ENCODE measurements around the gene RELN. TPM values are rescaled to one million over a fixed set of nuclear protein-coding genes. Genes with fewer than 3 reads are reported as not detected.

The RELN gene
- total RNA-seq, 1 experiment from 2014 or later: 0.20 TPM

DNA sequence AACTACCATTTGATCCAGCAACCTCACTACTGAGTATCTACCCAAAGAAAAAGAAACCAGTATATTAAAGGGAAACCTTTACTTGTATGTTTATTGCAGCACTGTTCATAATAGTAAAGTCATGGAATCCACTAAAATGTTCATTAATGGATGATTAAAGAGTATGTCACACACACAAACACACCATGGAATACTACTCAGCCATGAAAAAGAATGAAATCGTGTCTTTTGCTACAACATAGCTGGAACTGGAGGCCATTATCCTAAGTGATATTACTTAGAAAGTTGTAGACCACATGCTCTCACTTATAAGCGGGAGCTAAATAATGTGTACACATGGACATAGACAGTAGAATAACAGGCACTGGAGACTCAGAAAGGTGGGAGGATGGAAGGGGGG, 340.4 kb downstream of the RELN start:
- CTCF ChIA-PET: no interaction called here
- Mint-ChIP-seq H3K9me3 (peaks cover 37% of the 10 kb centered on the region), H3K36me3 (no peaks in the 10 kb centered on the region; the same call in 1 of the 2 replicates), H3K27me3 (ENCODE audit: low read depth) (no peaks in the 10 kb centered on the region), H3K4me3 (no peak overlapping the region), H3K4me1 (peaks cover 12% of the 10 kb centered on the region), H3K27ac (no peak overlapping the region)
- POLR2A ChIA-PET: no interaction called here
- DNase-seq (ENCODE audit: low spot score): no peak
- TF ChIP-seq CBFB (CRISPR knock-in tag; IDR thresholded peaks at IDR 0.05; ENCODE audit: low read depth) (no peak), ELF4 (CRISPR knock-in tag; IDR thresholded peaks at IDR 0.05; ENCODE audit: low read depth) (no peak)
- ATAC-seq: no peak

DNA sequence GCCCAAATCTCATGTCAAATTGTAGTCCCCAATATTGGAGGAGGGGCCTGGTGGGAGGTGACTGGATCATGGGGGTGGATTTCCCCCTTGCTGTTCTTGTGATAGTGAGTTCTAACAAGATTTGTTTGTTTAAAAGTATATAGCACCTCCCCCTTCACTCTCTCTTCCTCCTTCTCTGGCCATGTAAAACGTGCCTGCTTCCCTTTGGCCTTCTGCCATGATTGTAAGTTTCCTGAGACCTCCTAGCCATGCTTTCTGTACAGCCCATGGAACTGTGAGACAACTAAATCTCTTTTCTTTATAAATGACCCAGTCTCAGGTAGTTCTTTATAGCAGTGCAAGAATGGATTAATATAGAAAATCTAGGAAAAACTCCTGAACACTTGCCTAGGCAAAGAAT, 341.3 kb downstream of the RELN start:
- Mint-ChIP-seq H3K27ac (no peak overlapping the region), H3K27me3 (ENCODE audit: low read depth) (no peaks in the 10 kb centered on the region), H3K36me3 (no peaks in the 10 kb centered on the region; the same call in 1 of the 2 replicates), H3K4me1 (peaks cover 12% of the 10 kb centered on the region), H3K9me3 (peaks cover 41% of the 10 kb centered on the region), H3K4me3 (no peak overlapping the region)
- ATAC-seq (no peak), DNase-seq (ENCODE audit: low spot score) (no peak)
- CTCF ChIA-PET: no interaction called here
- POLR2A ChIA-PET: no interaction called here
- TF ChIP-seq ZSCAN18 (CRISPR knock-in tag; IDR thresholded peaks at IDR 0.05): no peak
- TF ChIP-seq, protein P1, sequence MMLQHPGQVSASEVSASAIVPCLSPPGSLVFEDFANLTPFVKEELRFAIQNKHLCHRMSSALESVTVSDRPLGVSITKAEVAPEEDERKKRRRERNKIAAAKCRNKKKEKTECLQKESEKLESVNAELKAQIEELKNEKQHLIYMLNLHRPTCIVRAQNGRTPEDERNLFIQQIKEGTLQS (CRISPR knock-in tag; conservative IDR thresholded peaks at IDR 0.05): no peak
- TF ChIP-seq ZNF423 (CRISPR knock-in tag; IDR thresholded peaks at IDR 0.05): no peak
- no peak for TF ChIP-seq TEAD1 (CRISPR knock-in tag; IDR thresholded peaks at IDR 0.05)
- no peak for TF ChIP-seq NFATC4 (CRISPR knock-in tag; IDR thresholded peaks at IDR 0.05)

DNA sequence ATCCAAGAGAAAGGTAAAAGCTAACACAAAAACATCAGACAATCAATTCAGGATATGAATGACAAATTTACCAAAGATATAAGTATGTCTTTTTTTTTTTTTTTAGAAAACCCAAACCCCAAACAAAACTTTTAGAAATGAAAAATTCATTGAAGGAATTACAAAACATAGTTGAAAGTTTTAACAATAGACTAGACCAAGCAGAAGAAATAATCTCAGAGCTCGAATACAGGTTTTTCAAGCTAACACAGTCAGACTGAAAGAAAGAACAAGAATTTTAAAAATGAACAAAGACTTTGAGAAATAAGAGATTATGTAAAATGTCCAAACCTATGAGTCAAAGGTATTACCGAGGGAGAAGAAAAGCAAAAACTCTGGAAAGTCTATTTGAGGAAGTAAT, 345.1 kb downstream of the RELN start:
- Mint-ChIP-seq H3K27me3 (ENCODE audit: low read depth) (no peaks in the 10 kb centered on the region), H3K4me1 (no peaks in the 10 kb centered on the region), H3K9me3 (peaks cover 42% of the 10 kb centered on the region), H3K4me3 (no peak overlapping the region), H3K36me3 (no peaks in the 10 kb centered on the region; the same call in 1 of the 2 replicates), H3K27ac (no peak overlapping the region)
- DNase-seq (ENCODE audit: low spot score) (no peak), ATAC-seq (no peak)
- CTCF ChIA-PET: no interaction called here
- POLR2A ChIA-PET: no interaction called here
- no peak for TF ChIP-seq MXD4 (CRISPR knock-in tag; IDR thresholded peaks at IDR 0.05; ENCODE audit: borderline replicate concordance)
- TF ChIP-seq SMAD3 (CRISPR knock-in tag; IDR thresholded peaks at IDR 0.05; ENCODE audit: borderline replicate concordance): no peak
- TF ChIP-seq ZNF219 (CRISPR knock-in tag; IDR thresholded peaks at IDR 0.05; ENCODE audit: borderline replicate concordance): no peak
- no peak for TF ChIP-seq ZBTB21 (CRISPR knock-in tag; IDR thresholded peaks at IDR 0.05; ENCODE audit: borderline replicate concordance)
- TF ChIP-seq TEAD1 (CRISPR knock-in tag; IDR thresholded peaks at IDR 0.05): no peak
- no peak for TF ChIP-seq GRHL2 (CRISPR knock-in tag; IDR thresholded peaks at IDR 0.05; ENCODE audit: insufficient replicate concordance, severe bottlenecking)
- no peak for TF ChIP-seq USF2 (CRISPR knock-in tag; IDR thresholded peaks at IDR 0.05)
- TF ChIP-seq FOXK1 (CRISPR knock-in tag; IDR thresholded peaks at IDR 0.05): no peak
- TF ChIP-seq CREB1 (CRISPR knock-in tag; IDR thresholded peaks at IDR 0.05): no peak
- TF ChIP-seq, protein P2, sequence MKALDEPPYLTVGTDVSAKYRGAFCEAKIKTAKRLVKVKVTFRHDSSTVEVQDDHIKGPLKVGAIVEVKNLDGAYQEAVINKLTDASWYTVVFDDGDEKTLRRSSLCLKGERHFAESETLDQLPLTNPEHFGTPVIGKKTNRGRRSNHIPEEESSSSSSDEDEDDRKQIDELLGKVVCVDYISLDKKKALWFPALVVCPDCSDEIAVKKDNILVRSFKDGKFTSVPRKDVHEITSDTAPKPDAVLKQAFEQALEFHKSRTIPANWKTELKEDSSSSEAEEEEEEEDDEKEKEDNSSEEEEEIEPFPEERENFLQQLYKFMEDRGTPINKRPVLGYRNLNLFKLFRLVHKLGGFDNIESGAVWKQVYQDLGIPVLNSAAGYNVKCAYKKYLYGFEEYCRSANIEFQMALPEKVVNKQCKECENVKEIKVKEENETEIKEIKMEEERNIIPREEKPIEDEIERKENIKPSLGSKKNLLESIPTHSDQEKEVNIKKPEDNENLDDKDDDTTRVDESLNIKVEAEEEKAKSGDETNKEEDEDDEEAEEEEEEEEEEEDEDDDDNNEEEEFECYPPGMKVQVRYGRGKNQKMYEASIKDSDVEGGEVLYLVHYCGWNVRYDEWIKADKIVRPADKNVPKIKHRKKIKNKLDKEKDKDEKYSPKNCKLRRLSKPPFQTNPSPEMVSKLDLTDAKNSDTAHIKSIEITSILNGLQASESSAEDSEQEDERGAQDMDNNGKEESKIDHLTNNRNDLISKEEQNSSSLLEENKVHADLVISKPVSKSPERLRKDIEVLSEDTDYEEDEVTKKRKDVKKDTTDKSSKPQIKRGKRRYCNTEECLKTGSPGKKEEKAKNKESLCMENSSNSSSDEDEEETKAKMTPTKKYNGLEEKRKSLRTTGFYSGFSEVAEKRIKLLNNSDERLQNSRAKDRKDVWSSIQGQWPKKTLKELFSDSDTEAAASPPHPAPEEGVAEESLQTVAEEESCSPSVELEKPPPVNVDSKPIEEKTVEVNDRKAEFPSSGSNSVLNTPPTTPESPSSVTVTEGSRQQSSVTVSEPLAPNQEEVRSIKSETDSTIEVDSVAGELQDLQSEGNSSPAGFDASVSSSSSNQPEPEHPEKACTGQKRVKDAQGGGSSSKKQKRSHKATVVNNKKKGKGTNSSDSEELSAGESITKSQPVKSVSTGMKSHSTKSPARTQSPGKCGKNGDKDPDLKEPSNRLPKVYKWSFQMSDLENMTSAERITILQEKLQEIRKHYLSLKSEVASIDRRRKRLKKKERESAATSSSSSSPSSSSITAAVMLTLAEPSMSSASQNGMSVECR (CRISPR knock-in tag; IDR thresholded peaks at IDR 0.05; ENCODE audit: borderline replicate concordance): no peak
- TF ChIP-seq, protein P3, sequence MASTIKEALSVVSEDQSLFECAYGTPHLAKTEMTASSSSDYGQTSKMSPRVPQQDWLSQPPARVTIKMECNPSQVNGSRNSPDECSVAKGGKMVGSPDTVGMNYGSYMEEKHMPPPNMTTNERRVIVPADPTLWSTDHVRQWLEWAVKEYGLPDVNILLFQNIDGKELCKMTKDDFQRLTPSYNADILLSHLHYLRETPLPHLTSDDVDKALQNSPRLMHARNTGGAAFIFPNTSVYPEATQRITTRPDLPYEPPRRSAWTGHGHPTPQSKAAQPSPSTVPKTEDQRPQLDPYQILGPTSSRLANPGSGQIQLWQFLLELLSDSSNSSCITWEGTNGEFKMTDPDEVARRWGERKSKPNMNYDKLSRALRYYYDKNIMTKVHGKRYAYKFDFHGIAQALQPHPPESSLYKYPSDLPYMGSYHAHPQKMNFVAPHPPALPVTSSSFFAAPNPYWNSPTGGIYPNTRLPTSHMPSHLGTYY (CRISPR knock-in tag; IDR thresholded peaks at IDR 0.05): no peak
- no peak for TF ChIP-seq NR3C1 (CRISPR knock-in tag; conservative IDR thresholded peaks at IDR 0.05; ENCODE audit: low read depth)
- TF ChIP-seq E2F4 (CRISPR knock-in tag; IDR thresholded peaks at IDR 0.05; ENCODE audit: borderline replicate concordance, low read depth): no peak
- TF ChIP-seq HMGA2 (CRISPR knock-in tag; IDR thresholded peaks at IDR 0.05): no peak
- no peak for TF ChIP-seq ZBTB43 (CRISPR knock-in tag; IDR thresholded peaks at IDR 0.05)
- TF ChIP-seq ETV6 (CRISPR knock-in tag; IDR thresholded peaks at IDR 0.05): no peak
- no peak for TF ChIP-seq TEAD4 (CRISPR knock-in tag; IDR thresholded peaks at IDR 0.05)
